ENCODE data around the gene NFIB.

Gene NFIB

GRCh38 chr9:14158136-14158813 is 155.7 kb downstream of the NFIB start:
- no peak overlapping the region for H3K9ac ChIP-seq (ENCODE audit: low read depth, low read length, poor library complexity, severe bottlenecking)
- H3K9me3 ChIP-seq (ENCODE audit: insufficient read depth, low read depth, low read length) = no peaks in the 10 kb centered on the region
- no peak overlapping the region for H3K4me2 ChIP-seq (ENCODE audit: low read depth, low read length, poor library complexity, severe bottlenecking)
- no peaks in the 10 kb centered on the region for H3K27me3 ChIP-seq (ENCODE audit: insufficient read depth, low read length, poor library complexity, severe bottlenecking)
- TF ChIP-seq, protein P1, sequence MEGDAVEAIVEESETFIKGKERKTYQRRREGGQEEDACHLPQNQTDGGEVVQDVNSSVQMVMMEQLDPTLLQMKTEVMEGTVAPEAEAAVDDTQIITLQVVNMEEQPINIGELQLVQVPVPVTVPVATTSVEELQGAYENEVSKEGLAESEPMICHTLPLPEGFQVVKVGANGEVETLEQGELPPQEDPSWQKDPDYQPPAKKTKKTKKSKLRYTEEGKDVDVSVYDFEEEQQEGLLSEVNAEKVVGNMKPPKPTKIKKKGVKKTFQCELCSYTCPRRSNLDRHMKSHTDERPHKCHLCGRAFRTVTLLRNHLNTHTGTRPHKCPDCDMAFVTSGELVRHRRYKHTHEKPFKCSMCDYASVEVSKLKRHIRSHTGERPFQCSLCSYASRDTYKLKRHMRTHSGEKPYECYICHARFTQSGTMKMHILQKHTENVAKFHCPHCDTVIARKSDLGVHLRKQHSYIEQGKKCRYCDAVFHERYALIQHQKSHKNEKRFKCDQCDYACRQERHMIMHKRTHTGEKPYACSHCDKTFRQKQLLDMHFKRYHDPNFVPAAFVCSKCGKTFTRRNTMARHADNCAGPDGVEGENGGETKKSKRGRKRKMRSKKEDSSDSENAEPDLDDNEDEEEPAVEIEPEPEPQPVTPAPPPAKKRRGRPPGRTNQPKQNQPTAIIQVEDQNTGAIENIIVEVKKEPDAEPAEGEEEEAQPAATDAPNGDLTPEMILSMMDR (conservative IDR thresholded peaks at IDR 0.05; ENCODE audit: low read length) = no peak
- no peak for TF ChIP-seq EZH2phosphoT487 (IDR thresholded peaks at IDR 0.05; ENCODE audit: borderline replicate concordance)
- no peaks in the 10 kb centered on the region for H3K36me3 ChIP-seq (ENCODE audit: insufficient read depth, low read length)
- H3F3A ChIP-seq (ENCODE audit: low read depth) = 0 out of 2 replicates have a peak, but pooled peaks cover 4% of the 10 kb centered on the region
- no peaks in the 10 kb centered on the region for H3K79me2 ChIP-seq (ENCODE audit: insufficient read depth, low read length)
- H3K4me3 ChIP-seq (ENCODE audit: low read length, poor library complexity, severe bottlenecking) = no peak overlapping the region
- H4K20me1 ChIP-seq (ENCODE audit: insufficient read depth, low read length, poor library complexity, severe bottlenecking) = no peaks in the 10 kb centered on the region
- no peaks in the 10 kb centered on the region for H3K9me2 ChIP-seq (replicated peaks; ENCODE audit: low read depth, low read length)
- peaks cover 50% of the 10 kb centered on the region for H3K4me1 ChIP-seq (ENCODE audit: insufficient read depth, low read length, poor library complexity, severe bottlenecking)
- H2AFZ ChIP-seq (ENCODE audit: low read length) = no peak overlapping the region

DNA sequence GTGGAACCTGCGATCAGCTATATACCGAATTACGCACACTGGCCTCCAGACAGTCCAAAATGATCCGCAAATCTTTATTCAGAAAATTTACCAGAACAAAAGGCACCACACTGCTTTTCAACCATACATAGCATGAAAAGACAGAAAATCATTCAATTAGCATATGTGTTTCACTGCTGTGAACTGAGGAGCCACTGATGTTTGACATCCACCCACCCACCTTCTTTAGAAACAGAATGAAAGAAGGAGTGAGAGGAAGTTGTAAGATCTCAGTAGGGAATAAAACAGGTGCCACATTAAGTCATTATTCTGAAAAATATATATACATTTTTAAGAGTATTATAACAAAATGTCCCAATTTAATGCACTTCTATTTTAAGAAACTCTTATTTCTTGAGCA is 156.8 kb downstream of the NFIB start:
- H3K9me3 ChIP-seq (ENCODE audit: insufficient read depth, low read depth, low read length) = no peaks in the 10 kb centered on the region
- H3K4me2 ChIP-seq (ENCODE audit: low read depth, low read length, poor library complexity, severe bottlenecking) = peak overlapping the region; percentile 76
- H3K27me3 ChIP-seq (ENCODE audit: insufficient read depth, low read length, poor library complexity, severe bottlenecking) = no peaks in the 10 kb centered on the region
- no peaks in the 10 kb centered on the region for H3K36me3 ChIP-seq (ENCODE audit: insufficient read depth, low read length)
- H4K20me1 ChIP-seq (ENCODE audit: insufficient read depth, low read length, poor library complexity, severe bottlenecking) = no peaks in the 10 kb centered on the region
- H2AFZ ChIP-seq (ENCODE audit: low read length) = no peak overlapping the region
- peaks cover 57% of the 10 kb centered on the region for H3K4me1 ChIP-seq (ENCODE audit: insufficient read depth, low read length, poor library complexity, severe bottlenecking)
- no peak overlapping the region for H3K9ac ChIP-seq (ENCODE audit: low read depth, low read length, poor library complexity, severe bottlenecking)
- H3K79me2 ChIP-seq (ENCODE audit: insufficient read depth, low read length) = no peaks in the 10 kb centered on the region
- no peak overlapping the region for H3K4me3 ChIP-seq (ENCODE audit: low read length, poor library complexity, severe bottlenecking)
- H3F3A ChIP-seq (ENCODE audit: low read depth) = 0 out of 2 replicates have a peak, but pooled peaks cover 4% of the 10 kb centered on the region
- H3K9me2 ChIP-seq (replicated peaks; ENCODE audit: low read depth, low read length) = no peaks in the 10 kb centered on the region
- TF ChIP-seq, protein P1 (conservative IDR thresholded peaks at IDR 0.05; ENCODE audit: low read length) = no peak
- no peak for TF ChIP-seq EZH2phosphoT487 (IDR thresholded peaks at IDR 0.05; ENCODE audit: borderline replicate concordance)

- peaks cover 64% of the 10 kb centered on the region for H3K4me1 ChIP-seq (ENCODE audit: insufficient read depth, low read length, poor library complexity, severe bottlenecking)
These were observed 157.9 kb downstream of the NFIB start for GRCh38 chr9:14156046-14156445.

More at GRCh38 chr9:14156046-14156445, 157.9 kb downstream of the NFIB start:
- Histone ChIP-seq H2AFZ (ENCODE audit: low read length) (no peak overlapping the region), H3K9ac (ENCODE audit: low read depth, low read length, poor library complexity, severe bottlenecking) (no peak overlapping the region), H4K20me1 (ENCODE audit: insufficient read depth, low read length, poor library complexity, severe bottlenecking) (no peaks in the 10 kb centered on the region), H3K9me3 (ENCODE audit: insufficient read depth, low read depth, low read length) (no peaks in the 10 kb centered on the region), H3K4me2 (ENCODE audit: low read depth, low read length, poor library complexity, severe bottlenecking) (peak overlapping the region; percentile 76), H3K36me3 (ENCODE audit: insufficient read depth, low read length) (no peaks in the 10 kb centered on the region), H3K27me3 (ENCODE audit: insufficient read depth, low read length, poor library complexity, severe bottlenecking) (no peaks in the 10 kb centered on the region), H3F3A (ENCODE audit: low read depth) (0 out of 2 replicates have a peak, but pooled peaks cover 4% of the 10 kb centered on the region), H3K4me3 (ENCODE audit: low read length, poor library complexity, severe bottlenecking) (peak overlapping the region; percentile 55), H3K79me2 (ENCODE audit: insufficient read depth, low read length) (no peaks in the 10 kb centered on the region), H3K9me2 (replicated peaks; ENCODE audit: low read depth, low read length) (no peaks in the 10 kb centered on the region)
- TF ChIP-seq, protein P1 (conservative IDR thresholded peaks at IDR 0.05; ENCODE audit: low read length) = no peak
- TF ChIP-seq EZH2phosphoT487 (IDR thresholded peaks at IDR 0.05; ENCODE audit: borderline replicate concordance) = no peak
